Sciatic nerve (tissue), 2 donors: ENCODE data around the gene PATZ1. TPM values are rescaled to one million over a fixed set of nuclear protein-coding genes. Genes with fewer than 3 reads are reported as not detected.
A peak's percentile ranks its signal among the peaks of the same experiment; 100 is the strongest.

Experiments
- ATAC-seq: fragments of 200-7000 bp; cut with Tn5 transposase; one replicate; pipeline ENCODE4 v1.9.1; 2020; ENCODE audit warnings: mild to moderate bottlenecking, moderate library complexity
- DNase-seq: peaks from one replicate; pipeline ENCODE4 v3.0.0-alpha.2; 2020; ENCODE audit warnings: low spot score
- intact Hi-C: fragments of 100-400 bp; cut with DNase I; formaldehyde crosslinking; loops from one replicate; pipeline ENCODE4 v1.14.2; 2022
- total RNA-seq: library from RNA; stranded (reverse); fragmentation: NEBNext Ultra II Directional; extraction: Animal tissue kit (Norgen Biotek cat#: 25700); gene quantifications from one replicate; pipeline ENCODE4 v1.2.1, GENCODE V29; 2021
- donor health status: DM: no; HTN: no; CAD: no.
- donor health status: DM: no; HTN: no; CAD: no.

PATZ1 gene
- total RNA-seq, 1 donor from 2014 or later = 20.3 TPM

DNA sequence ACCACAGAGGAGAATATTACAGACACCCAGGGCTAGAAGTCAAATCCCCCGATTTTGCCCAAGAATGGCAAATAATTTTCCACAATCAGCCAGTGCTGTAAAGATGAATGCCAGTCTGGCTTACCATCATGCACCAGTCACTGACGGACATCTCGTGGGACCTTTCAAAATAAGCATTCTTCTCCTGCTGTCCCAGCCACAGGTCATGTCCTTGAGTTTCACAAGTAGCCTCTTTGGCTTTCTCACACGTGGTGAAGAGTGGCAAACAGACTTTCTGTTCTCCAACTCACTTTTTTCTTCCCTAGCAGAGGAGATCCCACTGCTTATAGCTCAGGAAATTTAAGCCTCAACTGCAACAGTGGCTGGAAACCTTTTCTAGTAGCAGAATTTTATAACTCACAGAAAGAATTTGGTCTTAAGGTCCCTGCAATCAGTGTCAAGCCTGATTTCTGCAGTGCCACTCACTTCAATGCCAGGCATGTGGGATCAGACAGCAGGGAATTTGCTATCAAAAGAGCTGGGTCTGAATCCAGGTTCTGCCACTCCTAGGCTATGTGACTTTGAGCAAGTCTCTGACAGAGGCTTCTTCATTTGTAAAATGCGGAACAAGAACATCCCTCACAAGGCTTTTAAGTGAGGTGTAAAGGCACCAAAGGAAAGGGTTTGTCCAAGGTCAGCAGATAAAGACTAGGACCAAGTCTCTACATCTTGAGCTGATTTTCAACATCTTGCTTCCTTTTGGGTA is 57.5 kb downstream of the PATZ1 start:
- intact Hi-C loops = no loop called here
- DNase-seq (no peak), ATAC-seq (no peak)

- intact Hi-C loops = no loop called here
- DNase-seq (no peak), ATAC-seq (no peak)
Observed at GRCh38 chr22:31287818-31288495, 58.2 kb downstream of the PATZ1 start.

GRCh38 chr22:31286360-31287255 is 59.5 kb downstream of the PATZ1 start:
- no peak for DNase-seq
- ATAC-seq = no peak
- intact Hi-C loops = no loop called here

- DNase-seq = no peak
- intact Hi-C loops = no loop called here
- ATAC-seq = peak; percentile 22
Observed at GRCh38 chr22:31284281-31285155, 61.6 kb downstream of the PATZ1 start.

GRCh38 chr22:31282748-31283468 is 63.2 kb downstream of the PATZ1 start:
- no peak for ATAC-seq
- intact Hi-C loops = no loop called here
- no peak for DNase-seq

GRCh38 chr22:31281733-31282132 is 64.4 kb downstream of the PATZ1 start:
- intact Hi-C loops = no loop called here
- DNase-seq = no peak
- ATAC-seq = no peak

- intact Hi-C loops = loop anchor here (10.0 kb wide), 1 partner anchor 75 kb away; no protein-coding TSS in a partner anchor
- DNase-seq (no peak), ATAC-seq (no peak)
Observed at GRCh38 chr22:31279821-31280505, 66.2 kb downstream of the PATZ1 start.

GRCh38 chr22:31279327-31279669 is 66.8 kb downstream of the PATZ1 start:
- no peak for ATAC-seq
- no peak for DNase-seq
- intact Hi-C loops = loop anchor here (10.0 kb wide), 1 partner anchor 74 kb away; no protein-coding TSS in a partner anchor

GRCh38 chr22:31278626-31279326 is 67.4 kb downstream of the PATZ1 start:
- intact Hi-C loops = loop anchor here (10.0 kb wide), 1 partner anchor 74 kb away; no protein-coding TSS in a partner anchor
- peak; percentile 41 for ATAC-seq
- no peak for DNase-seq

- DNase-seq (no peak), ATAC-seq (no peak)
- intact Hi-C loops = loop anchor here (10.0 kb wide), 1 partner anchor 73 kb away; no protein-coding TSS in a partner anchor
Observed at GRCh38 chr22:31278151-31278621, 68.0 kb downstream of the PATZ1 start.

DNA sequence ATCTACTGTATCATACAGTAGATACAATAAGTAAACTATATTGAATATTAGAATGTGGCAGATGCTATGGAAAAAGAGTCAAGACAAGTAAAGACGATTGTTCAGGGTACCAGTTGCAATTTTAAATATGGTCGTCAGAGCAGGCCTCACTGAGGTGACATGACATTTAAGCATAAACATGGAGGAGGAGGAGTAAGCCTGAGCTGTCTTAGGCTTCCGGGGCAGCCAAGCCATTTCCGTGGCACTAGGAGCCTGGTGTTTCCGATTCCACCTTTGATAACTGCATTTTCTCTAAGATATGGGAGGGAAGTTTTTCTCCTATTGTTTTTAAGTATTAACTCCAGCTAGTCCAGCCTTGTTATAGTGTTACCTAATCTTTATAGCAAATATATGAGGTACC is 68.4 kb downstream of the PATZ1 start:
- no peak for ATAC-seq
- DNase-seq = no peak
- intact Hi-C loops = loop anchor here (10.0 kb wide), 1 partner anchor 73 kb away; no protein-coding TSS in a partner anchor

GRCh38 chr22:31276426-31277167 is 69.5 kb downstream of the PATZ1 start:
- DNase-seq (no peak), ATAC-seq (no peak)
- intact Hi-C loops = loop anchor here (10.0 kb wide), 1 partner anchor 72 kb away; no protein-coding TSS in a partner anchor
